Cardiac muscle cell (in vitro differentiated cells and primary cell): ENCODE results near the gene CBX5. TPM values are rescaled to one million over a fixed set of nuclear protein-coding genes. Genes with fewer than 3 reads are reported as not detected.
A peak's percentile ranks its signal among the peaks of the same experiment; 100 is the strongest.

Source experiments
- DNase-seq, 2 donors: peaks; one replicate each; pipeline versions ENCODE4 v3.0.0 to v3.0.0-alpha.2; 2010 to 2017; ENCODE audit warnings: low read depth in 1 of 2, low spot score in 1 of 2
- H3K27ac ChIP-seq: fragments of 200-600 bp; sonication (generic); 2 replicates; pipeline ENCODE4 v1.5.1; 2016
- H3K27me3 ChIP-seq: fragments of 200-600 bp; sonication (generic); 2 replicates; pipeline ENCODE4 v1.6.0; 2016; ENCODE audit warnings: control low read depth
- H3K36me3 ChIP-seq: fragments of 200-600 bp; sonication (generic); 2 replicates; pipeline ENCODE4 v1.5.1; 2016; ENCODE audit warnings: control low read depth
- H3K4me1 ChIP-seq: fragments of 200-600 bp; sonication (generic); 2 replicates; pipeline ENCODE4 v1.8.1; 2017; ENCODE audit warnings: low read depth, mild to moderate bottlenecking, mixed run types
- H3K4me3 ChIP-seq: fragments of 200-600 bp; sonication (generic); 2 replicates; pipeline ENCODE4 v1.5.1; 2016; ENCODE audit warnings: mild to moderate bottlenecking
- H3K9me3 ChIP-seq: fragments of 200-600 bp; sonication (generic); 2 replicates; pipeline ENCODE4 v1.5.1; 2017; ENCODE audit warnings: low read depth, mild to moderate bottlenecking, control low read depth
- CTCF ChIP-seq: IDR thresholded peaks from 2 replicates; pipeline ENCODE4 v1.5.1; 2012; ENCODE audit warnings: low read depth, mild to moderate bottlenecking, low read length
- polyA plus RNA-seq: library from polyadenylated mRNA; unstranded; fragments of >200 nt; fragmentation: Nextera tagmentation; extraction: Ambion mirVana; gene quantifications from 2 replicates; pipeline ENCODE4 v1.2.1, GENCODE V29; 2016
- total RNA-seq: library from RNA; depleted of rRNA; stranded (reverse); fragments of >200 nt; gene quantifications from 2 replicates; pipeline ENCODE4 v1.2.3, GENCODE V29; 2016

The CBX5 gene
- total and polyA plus RNA-seq, 2 experiments from 2014 or later, result 49.5 to 98.3 TPM

DNA sequence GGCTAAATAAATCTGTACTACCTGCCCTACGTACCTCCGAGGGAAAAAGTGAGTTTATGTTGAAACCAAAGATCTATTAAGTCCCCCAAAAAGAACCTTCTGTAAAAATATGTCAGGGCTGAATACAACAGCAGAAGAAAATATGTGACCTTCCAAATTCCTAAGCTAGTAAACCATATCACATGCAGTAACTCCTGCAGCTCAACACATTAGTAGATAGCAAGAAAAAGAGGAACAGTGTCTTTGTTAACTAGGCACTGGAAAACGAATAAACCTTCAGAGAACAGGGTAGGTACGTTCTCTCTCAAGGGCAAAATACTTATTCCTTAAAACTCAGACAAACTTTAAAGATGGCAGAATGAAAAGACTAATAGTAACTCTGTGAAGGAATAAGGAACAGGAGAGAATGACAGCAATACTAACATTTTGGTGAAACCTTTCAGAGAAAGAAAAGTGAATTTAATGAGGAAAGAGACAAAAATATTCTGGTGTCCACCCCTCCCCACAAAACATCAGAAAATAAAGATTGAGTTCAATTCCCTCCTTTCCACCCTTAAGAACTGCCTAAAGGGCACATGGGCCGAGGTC lies 18.0 kb downstream of the CBX5 start:
- H3K9me3 ChIP-seq, result no peaks in the 10 kb centered on the region
- no peak for TF ChIP-seq CTCF
- peaks cover 3% of the 10 kb centered on the region for H3K36me3 ChIP-seq
- peaks cover 57% of the 10 kb centered on the region for H3K4me1 ChIP-seq
- H3K4me3 ChIP-seq, result no peak overlapping the region
- H3K27ac ChIP-seq, result peak overlapping the region; percentile 95
- DNase-seq, result peak in 1 of 2 donors; percentile 26
- H3K27me3 ChIP-seq, result no peaks in the 10 kb centered on the region

DNA sequence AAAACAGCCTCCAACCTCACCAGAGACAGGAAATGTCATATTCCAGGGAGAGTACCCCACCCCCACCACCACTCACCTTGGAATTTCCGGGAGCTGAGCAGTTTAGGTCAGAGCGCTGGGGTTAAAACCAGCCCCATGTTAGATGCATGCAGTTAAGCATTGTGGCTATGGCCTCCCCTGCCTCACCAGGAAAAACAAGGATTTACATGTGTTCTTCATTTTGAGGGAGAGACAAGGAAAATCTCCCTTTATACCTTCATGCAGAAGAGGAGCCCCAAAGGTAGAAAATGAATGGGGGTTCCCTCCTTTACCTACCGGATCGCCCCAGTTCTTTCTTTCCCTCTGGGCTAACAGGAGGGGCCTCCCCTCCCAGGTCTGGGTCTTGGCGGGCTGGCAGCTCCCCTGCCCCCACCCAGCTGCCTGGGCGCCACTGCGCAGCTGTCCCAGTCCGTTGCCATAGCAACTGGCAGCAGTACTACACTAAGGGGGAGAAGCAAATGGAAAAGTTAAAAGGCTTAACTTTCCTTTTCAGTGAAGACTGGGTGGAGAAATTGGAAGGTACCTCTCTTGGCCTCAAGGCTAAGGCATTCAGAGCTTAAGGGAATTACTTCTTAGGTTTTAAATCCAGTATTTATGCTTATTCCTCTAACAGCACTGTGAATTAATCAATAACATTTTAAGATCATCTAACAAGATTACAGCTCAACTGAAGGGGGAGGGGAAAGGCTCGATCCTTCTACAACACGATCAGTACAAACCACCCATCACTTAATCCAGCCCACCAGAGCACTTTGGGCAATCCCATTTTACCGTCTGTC lies 20.5 kb downstream of the CBX5 start:
- Histone ChIP-seq H3K27me3 (no peaks in the 10 kb centered on the region), H3K4me1 (peaks cover 53% of the 10 kb centered on the region), H3K9me3 (no peaks in the 10 kb centered on the region)

DNA sequence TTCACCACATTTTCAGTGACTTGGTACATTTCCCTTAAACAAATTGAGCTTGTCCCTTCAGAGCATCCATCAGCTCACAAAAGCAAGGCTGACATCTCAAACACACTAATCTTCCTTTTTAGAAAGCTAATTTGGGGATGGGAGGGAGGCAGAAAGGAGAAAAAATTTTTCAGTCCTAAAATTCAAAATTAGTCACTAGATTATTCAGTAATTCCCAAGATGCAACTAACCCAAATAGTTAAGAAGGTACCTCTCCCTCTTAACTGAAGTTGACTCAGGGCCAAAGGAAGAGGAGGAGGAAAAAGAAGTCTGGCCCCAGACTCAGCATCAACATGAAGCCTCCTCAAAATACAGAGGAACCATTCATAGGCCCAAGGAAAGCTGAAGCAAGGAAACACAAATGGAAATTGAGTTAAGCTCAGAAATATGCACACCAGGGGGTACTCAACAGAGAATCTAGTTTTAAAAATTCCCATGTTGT lies 21.7 kb downstream of the CBX5 start:
- Histone ChIP-seq H3K4me1 (peaks cover 53% of the 10 kb centered on the region), H3K27ac (peak overlapping the region; percentile 95), H3K27me3 (no peaks in the 10 kb centered on the region), H3K36me3 (peaks cover 16% of the 10 kb centered on the region), H3K4me3 (peak overlapping the region; percentile 31), H3K9me3 (no peaks in the 10 kb centered on the region)
- peak in 1 of 2 donors; percentile 54 for DNase-seq
- no peak for TF ChIP-seq CTCF

More for the DNA sequence above, 20.5 kb downstream of the CBX5 start:
- Histone ChIP-seq H3K36me3 (peaks cover 16% of the 10 kb centered on the region), H3K27ac (peak overlapping the region; percentile 95), H3K4me3 (peak overlapping the region; percentile 31)
- TF ChIP-seq CTCF, result no peak
- peak; percentile 92 to 94 for DNase-seq

GRCh38 chr12:54257332-54257731 lies 22.6 kb downstream of the CBX5 start:
- no peaks in the 10 kb centered on the region for H3K9me3 ChIP-seq
- peak overlapping the region; percentile 95 for H3K27ac ChIP-seq
- H3K4me3 ChIP-seq, result no peak overlapping the region
- peaks cover 19% of the 10 kb centered on the region for H3K36me3 ChIP-seq
- no peak for DNase-seq
- no peaks in the 10 kb centered on the region for H3K27me3 ChIP-seq
- H3K4me1 ChIP-seq, result peaks cover 45% of the 10 kb centered on the region
- no peak for TF ChIP-seq CTCF

DNA sequence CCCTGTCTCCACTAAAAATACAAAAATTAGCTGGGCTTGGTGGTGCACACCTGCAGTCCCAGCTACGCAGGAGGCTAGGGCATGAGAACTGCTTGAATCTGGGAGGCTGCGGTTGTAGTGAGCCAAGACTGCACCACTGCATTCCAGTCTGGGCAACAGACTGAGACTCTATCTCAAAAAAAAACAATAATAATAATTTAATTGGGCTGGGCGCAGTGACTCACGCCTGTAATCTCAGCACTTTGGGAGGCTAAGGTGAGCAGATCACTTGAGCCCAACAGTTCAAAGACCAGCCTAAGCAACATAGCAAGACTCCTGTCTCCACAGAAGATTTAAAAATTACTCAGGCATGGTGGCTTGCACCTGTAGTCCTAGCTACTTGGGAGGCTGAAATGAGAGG lies 26.7 kb downstream of the CBX5 start:
- peaks cover 34% of the 10 kb centered on the region for H3K36me3 ChIP-seq
- DNase-seq, result no peak
- peaks cover 21% of the 10 kb centered on the region for H3K4me1 ChIP-seq
- no peak overlapping the region for H3K27ac ChIP-seq
- H3K9me3 ChIP-seq, result no peaks in the 10 kb centered on the region
- no peak for TF ChIP-seq CTCF
- no peak overlapping the region for H3K4me3 ChIP-seq
- H3K27me3 ChIP-seq, result no peaks in the 10 kb centered on the region
